ENCODE measurements around the gene STAG1.

The STAG1 gene

DNA sequence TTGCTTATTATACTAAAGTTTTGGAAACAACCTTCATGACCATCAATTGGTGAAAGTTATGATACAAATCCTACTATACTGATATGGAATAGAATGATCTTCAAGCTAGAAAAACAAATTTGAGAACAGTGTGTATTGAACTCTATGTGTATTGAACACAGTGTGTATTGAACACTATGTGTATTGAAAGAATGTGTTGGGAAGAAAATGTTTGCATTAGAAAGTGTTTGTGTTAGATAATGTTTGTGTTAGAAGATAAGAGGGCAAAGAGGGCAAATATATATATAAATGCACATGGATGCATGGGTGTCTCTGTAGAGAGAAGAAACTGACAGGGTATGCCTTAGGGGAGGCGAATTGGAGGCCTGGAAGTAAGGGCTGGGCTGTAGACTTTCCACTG lies 459.7 kb downstream of the STAG1 start:
- H3K9me3 ChIP-seq (ENCODE audit: control insufficient read depth, low read length), result no peaks in the 10 kb centered on the region
- no peaks in the 10 kb centered on the region for H3K27me3 ChIP-seq (ENCODE audit: control insufficient read depth, insufficient read depth, low read length)
- H3K27ac ChIP-seq, result no peak overlapping the region
- TF ChIP-seq, protein P1, sequence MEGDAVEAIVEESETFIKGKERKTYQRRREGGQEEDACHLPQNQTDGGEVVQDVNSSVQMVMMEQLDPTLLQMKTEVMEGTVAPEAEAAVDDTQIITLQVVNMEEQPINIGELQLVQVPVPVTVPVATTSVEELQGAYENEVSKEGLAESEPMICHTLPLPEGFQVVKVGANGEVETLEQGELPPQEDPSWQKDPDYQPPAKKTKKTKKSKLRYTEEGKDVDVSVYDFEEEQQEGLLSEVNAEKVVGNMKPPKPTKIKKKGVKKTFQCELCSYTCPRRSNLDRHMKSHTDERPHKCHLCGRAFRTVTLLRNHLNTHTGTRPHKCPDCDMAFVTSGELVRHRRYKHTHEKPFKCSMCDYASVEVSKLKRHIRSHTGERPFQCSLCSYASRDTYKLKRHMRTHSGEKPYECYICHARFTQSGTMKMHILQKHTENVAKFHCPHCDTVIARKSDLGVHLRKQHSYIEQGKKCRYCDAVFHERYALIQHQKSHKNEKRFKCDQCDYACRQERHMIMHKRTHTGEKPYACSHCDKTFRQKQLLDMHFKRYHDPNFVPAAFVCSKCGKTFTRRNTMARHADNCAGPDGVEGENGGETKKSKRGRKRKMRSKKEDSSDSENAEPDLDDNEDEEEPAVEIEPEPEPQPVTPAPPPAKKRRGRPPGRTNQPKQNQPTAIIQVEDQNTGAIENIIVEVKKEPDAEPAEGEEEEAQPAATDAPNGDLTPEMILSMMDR (IDR thresholded peaks at IDR 0.05), result no peak
- H3K4me2 ChIP-seq (ENCODE audit: low read length), result no peak overlapping the region
- H3K79me2 ChIP-seq, result no peaks in the 10 kb centered on the region
- H3K4me3 ChIP-seq (ENCODE audit: low read depth, low read length), result no peak overlapping the region
- no peaks in the 10 kb centered on the region for H3K36me3 ChIP-seq (ENCODE audit: control insufficient read depth, insufficient read depth, low read length)
- no peak overlapping the region for H2AFZ ChIP-seq
- H3K9ac ChIP-seq, result no peak overlapping the region
- no peaks in the 10 kb centered on the region for H3K4me1 ChIP-seq

DNA sequence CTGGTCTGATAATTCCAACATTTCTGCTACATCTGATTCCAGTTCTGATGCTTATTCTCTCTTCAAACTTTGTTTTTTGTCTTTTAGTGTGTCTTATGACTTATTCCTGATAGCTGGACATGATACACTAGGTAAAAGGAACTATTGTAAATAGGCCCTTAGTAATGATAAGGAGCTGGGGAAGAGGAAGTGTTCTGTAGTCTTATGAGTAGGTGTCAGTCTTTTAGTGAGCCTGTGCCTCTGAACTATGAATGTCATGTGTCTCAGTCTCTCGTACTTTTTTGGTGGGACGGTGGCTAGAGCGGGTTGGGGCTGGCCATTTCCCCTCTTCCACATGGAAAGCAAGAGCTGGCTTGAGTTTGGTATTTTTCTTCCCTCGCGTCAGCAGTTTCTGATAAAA lies 460.9 kb downstream of the STAG1 start:
- no peak overlapping the region for H3K4me2 ChIP-seq (ENCODE audit: low read length)
- H3K4me3 ChIP-seq (ENCODE audit: low read depth, low read length), result no peak overlapping the region
- TF ChIP-seq, protein P1 (IDR thresholded peaks at IDR 0.05), result no peak
- H2AFZ ChIP-seq, result no peak overlapping the region
- no peaks in the 10 kb centered on the region for H3K27me3 ChIP-seq (ENCODE audit: control insufficient read depth, insufficient read depth, low read length)
- no peaks in the 10 kb centered on the region for H3K9me3 ChIP-seq (ENCODE audit: control insufficient read depth, low read length)
- no peak overlapping the region for H3K27ac ChIP-seq
- no peak overlapping the region for H3K9ac ChIP-seq
- no peaks in the 10 kb centered on the region for H3K4me1 ChIP-seq
- H3K79me2 ChIP-seq, result no peaks in the 10 kb centered on the region
- no peaks in the 10 kb centered on the region for H3K36me3 ChIP-seq (ENCODE audit: control insufficient read depth, insufficient read depth, low read length)
